Dedifferentiated amniotic fluid mesenchymal stem cell (primary cell): ENCODE measurements around the gene KRTAP6-1.

ENCODE experiments used
- DNase-seq: peaks from one replicate; pipeline ENCODE4 v3.0.0-alpha.2; 2016; ENCODE audit errors: extremely low spot score

Gene KRTAP6-1, protein sequence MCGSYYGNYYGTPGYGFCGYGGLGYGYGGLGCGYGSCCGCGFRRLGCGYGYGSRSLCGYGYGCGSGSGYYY

GRCh38 chr21:30613836-30614235 lies at the start of gene KRTAP6-1:
Gene KRTAP6-1, minus strand, starts transcription at chr21:30613930. Its CDS starts 26 bp downstream, at chr21:30613904.
- DNase-seq = no peak

GRCh38 chr21:30652891-30653290 lies 39.2 kb upstream of the KRTAP6-1 start:
- DNase-seq = no peak

DNA sequence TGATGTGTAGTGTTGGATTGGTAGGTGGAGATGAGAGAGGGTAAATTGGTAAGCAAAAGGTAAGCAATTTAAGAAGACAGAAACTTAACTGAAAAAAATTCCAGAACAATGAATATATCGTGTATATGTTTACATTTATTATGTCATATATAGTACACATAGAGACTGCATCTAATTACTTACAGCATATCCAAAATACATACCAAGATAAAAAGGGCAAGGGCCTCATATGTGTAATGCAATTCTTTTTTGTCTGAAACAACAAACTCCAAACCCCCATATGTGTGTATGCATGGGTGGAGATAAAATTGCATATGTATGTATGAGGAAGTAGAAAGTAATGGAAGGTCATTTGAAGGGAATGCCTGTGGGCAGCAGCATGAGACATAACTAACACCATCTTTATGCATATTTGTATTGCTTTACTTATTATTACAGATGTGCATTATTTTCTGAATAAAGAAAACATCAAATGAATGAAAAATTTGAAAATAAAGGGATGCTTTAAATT lies 33.2 kb upstream of the KRTAP6-1 start:
- no peak for DNase-seq

- DNase-seq = no peak
Observed at GRCh38 chr21:30642564-30642963, 28.8 kb upstream of the KRTAP6-1 start, which contains the start of gene KRTAP20-3. Gene KRTAP20-3, plus strand, starts transcription at chr21:30642864.

DNA sequence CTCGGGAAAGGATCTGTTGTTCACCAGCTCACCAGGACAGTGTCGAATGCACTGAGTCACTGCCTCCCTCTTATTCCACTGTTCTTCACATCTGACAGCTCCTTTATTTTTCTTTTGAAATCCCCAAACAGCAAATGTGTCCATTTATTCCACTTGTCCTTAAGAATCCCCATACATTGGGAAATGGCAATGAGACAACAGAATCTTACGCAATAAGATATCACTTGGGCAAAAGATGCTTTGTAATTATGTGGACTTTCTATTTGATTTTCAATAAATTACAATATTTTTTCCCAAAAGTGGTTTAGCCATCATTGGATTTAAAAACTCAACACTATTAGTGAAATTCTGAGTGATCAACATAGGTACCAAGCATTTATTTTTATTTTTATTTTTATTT lies 25.0 kb upstream of the KRTAP6-1 start:
- no peak for DNase-seq

GRCh38 chr21:30634906-30635305 lies 21.2 kb upstream of the KRTAP6-1 start, which contains the start of gene KRTAP20-2:
Gene KRTAP20-2, plus strand, starts transcription at chr21:30635206. Its CDS starts 58 bp downstream, at chr21:30635264.
- no peak for DNase-seq

DNA sequence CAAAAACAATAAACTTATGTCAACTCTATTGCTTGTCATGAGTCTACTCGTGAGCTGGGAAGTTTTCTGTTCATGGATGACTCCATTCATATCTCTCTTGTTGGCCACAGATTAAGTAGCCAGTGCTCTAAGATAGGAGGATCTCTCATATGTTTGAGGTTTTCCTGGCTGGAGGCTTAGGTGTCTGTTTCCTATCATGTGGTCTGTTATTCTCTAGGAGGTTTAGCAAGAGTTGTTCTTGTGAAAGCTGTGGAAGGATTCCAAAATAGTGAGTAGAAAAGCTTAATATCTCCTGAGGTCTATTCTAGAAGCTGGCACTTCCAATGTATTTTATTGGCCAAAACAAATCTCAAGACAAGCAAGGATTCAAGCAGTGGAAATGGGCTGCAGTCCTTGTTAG lies 15.5 kb upstream of the KRTAP6-1 start:
- DNase-seq = no peak

GRCh38 chr21:30628109-30628508 lies 14.4 kb upstream of the KRTAP6-1 start:
- DNase-seq = no peak

GRCh38 chr21:30625449-30626165 lies 11.9 kb upstream of the KRTAP6-1 start:
- no peak for DNase-seq

GRCh38 chr21:30623362-30623761 lies 9.6 kb upstream of the KRTAP6-1 start:
- DNase-seq = no peak

GRCh38 chr21:30620522-30620921 lies 6.8 kb upstream of the KRTAP6-1 start, which contains the start of gene KRTAP20-4:
Gene KRTAP20-4, plus strand, starts transcription at chr21:30620627.
- no peak for DNase-seq

DNA sequence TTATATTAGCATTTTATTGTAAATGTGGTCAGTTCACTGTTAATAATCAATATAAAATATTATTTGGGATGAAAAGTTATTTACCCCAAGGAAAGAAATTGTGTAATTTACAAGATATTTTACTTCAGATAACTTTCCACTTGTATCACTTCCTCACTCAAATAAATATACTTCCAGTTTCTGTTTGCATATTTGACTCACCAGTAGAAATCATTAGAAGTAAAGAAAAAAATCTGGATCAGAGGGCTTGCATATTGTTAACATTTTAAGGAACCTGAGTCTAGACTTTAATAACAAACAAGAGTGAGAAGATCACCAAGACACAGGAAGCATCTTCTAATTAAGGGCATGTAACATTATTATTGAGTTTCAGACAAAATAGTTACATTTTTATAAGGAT lies 6.3 kb upstream of the KRTAP6-1 start:
- no peak for DNase-seq

DNA sequence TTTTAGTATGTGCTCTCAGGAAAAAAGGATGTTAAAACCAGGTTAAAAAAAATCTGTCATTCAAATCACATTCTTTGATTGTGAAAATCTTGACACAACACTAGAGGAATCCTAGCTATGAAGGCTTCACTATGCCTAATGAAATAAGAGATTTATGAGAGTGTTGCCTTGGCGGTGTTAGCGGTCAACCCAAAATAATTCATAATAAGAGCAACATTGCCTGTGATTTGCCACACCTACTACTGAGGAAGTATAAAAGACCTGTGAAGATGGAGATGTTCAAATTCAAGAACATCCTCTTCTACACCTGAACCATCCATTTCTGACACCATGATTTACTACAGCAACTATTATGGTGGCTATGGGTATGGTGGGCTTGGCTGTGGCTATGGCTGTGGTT lies 2.4 kb upstream of the KRTAP6-1 start, which contains the start of gene KRTAP20-1:
TSS of gene KRTAP20-1 (plus strand) at position 301 of the 400 bp plus-strand sequence. CDS start at position 331, 30 bp downstream.
- DNase-seq = no peak

DNA sequence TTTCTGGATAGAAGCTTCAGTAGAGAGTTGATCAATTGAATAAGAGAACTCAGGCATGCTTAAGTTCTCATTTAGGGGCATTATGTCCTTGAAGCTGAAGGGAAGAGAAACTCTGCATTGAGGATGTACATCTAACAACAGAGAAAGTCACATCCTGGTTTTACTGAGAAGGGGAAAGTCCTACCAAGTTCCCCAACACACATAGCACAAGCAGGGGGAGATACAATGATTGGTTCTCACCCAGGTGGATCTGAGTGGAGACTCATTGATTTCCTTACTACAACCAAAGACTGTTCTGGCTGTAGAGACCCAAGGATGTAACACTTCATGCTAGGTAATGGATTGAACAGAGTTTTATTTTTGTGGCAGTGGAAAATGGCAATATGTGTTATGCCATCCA lies 1.5 kb upstream of the KRTAP6-1 start:
- no peak for DNase-seq

DNA sequence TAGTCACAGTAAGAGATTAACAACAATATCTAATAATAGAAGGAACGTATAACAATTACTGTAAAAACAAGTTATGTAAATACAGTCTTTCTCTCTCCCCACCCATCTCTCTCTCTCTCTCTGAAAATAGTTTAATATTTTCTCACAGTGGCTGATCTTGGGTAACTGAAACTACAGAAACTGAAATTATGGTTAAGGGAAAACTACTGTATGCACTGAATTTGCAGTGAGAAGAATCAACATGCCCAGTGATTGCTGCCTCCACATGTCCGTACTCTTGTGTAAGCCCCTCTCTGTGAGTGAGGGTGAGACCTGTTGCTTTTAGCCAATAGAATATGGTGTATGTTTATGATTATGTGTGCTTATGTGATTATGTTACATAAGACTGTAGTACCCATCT lies 1.6 kb downstream of the KRTAP6-1 start:
- no peak for DNase-seq

DNA sequence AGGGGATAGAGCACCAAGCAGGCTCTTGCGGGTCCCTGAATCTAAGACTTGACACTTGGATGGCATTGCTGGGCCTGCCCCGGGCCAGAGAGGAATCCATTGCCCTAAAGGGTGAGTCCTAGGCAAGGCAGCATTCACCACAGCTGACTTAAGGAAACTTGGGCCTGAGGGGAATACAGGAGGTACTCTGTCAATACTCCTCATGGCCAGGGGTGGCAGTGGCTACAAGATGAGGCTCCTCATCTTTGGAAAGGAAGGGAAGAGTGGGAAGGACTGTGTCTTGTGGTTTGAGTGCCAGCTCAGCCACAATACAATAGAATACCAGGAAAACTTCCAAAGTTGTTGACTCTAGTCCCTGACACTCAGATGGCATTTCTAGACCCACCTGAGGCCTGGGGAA lies 7.8 kb downstream of the KRTAP6-1 start:
- no peak for DNase-seq

- no peak for DNase-seq
Observed at GRCh38 chr21:30600787-30601186, 12.9 kb downstream of the KRTAP6-1 start, which contains the start of gene KRTAP22-1. Gene KRTAP22-1, plus strand, starts transcription at chr21:30601087.

DNA sequence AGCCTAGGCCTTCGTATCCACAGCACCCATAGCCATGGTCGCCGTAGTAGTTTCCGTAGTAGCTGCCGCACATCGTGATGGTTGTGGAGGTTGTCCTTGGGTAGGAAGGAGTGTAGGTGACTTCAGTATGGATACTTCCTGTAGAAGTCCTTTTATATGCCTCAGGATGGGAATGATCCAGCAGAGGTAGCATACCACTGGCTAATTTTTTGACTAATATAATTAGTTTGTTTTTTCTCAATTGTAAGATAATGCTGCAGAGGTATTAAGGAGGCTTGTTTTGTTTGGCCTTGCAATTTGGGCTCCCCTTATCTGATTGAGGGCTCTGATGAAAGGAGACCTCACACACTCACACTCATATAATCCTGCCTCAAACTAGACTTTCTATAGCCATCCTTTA lies 14.9 kb downstream of the KRTAP6-1 start, which contains the start of gene KRTAP6-2:
TSS of gene KRTAP6-2 (minus strand) at position 101 of the 400 bp plus-strand sequence. CDS start at position 73, 28 bp downstream.
- DNase-seq = no peak

DNA sequence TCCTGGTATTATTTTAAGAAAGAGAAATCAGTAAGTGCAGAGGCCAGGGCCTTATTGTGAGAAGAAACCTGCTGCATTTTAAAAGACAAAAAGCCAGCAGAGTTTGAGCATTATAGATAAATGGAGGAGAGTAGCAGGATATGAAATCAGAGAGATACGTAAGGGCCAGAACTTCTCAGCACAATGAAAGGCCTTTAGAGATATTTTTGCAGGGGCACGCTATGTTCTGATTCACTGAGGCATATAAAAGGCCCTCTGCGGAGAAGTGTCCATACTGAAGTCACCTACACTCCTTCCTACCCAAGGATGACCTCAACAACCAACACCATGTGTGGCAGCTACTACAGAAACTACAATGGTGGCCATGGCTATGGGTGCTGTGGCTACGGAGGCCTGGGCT lies 21.6 kb downstream of the KRTAP6-1 start, which contains the start of gene KRTAP6-3:
TSS of gene KRTAP6-3 (plus strand) at position 301 of the 400 bp plus-strand sequence. CDS start at position 307, 6 bp downstream.
- no peak for DNase-seq

DNA sequence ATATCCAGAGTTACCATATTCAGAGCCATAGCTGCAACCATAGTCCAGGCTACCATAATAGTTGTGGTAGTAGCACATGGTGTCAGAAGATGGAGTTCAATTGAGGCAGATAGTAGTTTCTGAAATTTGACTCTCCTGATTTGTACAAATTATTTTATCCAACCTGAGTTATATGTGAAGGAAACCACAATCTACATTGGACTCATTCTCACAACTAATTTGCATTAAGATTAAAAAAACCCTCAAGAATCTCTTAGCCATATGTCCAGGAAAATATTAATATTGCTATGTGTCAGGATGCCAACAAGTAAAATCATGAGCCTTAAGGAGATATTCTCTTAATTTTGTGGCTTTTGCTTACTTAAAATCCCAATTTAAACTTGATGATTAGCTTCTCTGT lies 23.4 kb downstream of the KRTAP6-1 start, which contains the start of gene KRTAP22-2:
TSS of gene KRTAP22-2 (minus strand) at position 101 of the 400 bp plus-strand sequence.
- DNase-seq = no peak

GRCh38 chr21:30582870-30583269 lies 30.9 kb downstream of the KRTAP6-1 start:
- no peak for DNase-seq

- no peak for DNase-seq
Observed at GRCh38 chr21:30580132-30580531, 33.6 kb downstream of the KRTAP6-1 start.

- no peak for DNase-seq
Observed at GRCh38 chr21:30579346-30579745, 34.4 kb downstream of the KRTAP6-1 start.
